ENCODE data around the gene CMYA5. TPM values are rescaled to one million over a fixed set of nuclear protein-coding genes. Genes with fewer than 3 reads are reported as not detected.

Gene CMYA5
- total and polyA plus RNA-seq, 9 of the 15 experiments (the other 6 are each of a cell fraction or from before 2014, with no cell fraction given) = 0.18 to 1.1 (median 0.32) TPM

- TF ChIP-seq CEBPG (CRISPR knock-in tag; IDR thresholded peaks at IDR 0.05) (no peak), CEBPG (tag; conservative IDR thresholded peaks at IDR 0.05 in 1 of 2, IDR thresholded peaks at IDR 0.05 in 1 of 2) (peak; percentile 37 to 38; a peak in 3 of 4 replicates), CEBPB (tag; IDR thresholded peaks at IDR 0.05) (peak; percentile 86), CTCF (IDR thresholded peaks at IDR 0.05 in 2 of 3, conservative IDR thresholded peaks at IDR 0.05 in 1 of 3; ENCODE audit: insufficient read depth in 2 of 3, low read depth in 1 of 3, low read length in 3 of 3) (peak; percentile 58 to 73 (median 68)), POLR2B (IDR thresholded peaks at IDR 0.05; ENCODE audit: low read depth, partially characterized antibody) (no peak), KAT7 (CRISPR knock-in tag; IDR thresholded peaks at IDR 0.05; ENCODE audit: borderline replicate concordance) (no peak)
Measured at GRCh38 chr5:79702606-79703380, 13.2 kb downstream of the CMYA5 start (continued).

GRCh38 chr5:79703381-79703645 is 13.7 kb downstream of the CMYA5 start:
- in situ Hi-C loops (cut with MboI) = no loop called here
- no peaks in the 10 kb centered on the region for H3K4me1 ChIP-seq (replicated peaks in 1 of 2; ENCODE audit: control insufficient read depth in 2 of 2, insufficient read depth in 2 of 2, low read length in 2 of 2)
- H3K9me1 ChIP-seq (ENCODE audit: control insufficient read depth, insufficient read depth, low read length) = no peaks in the 10 kb centered on the region
- H3K36me3 ChIP-seq (ENCODE audit: control insufficient read depth, insufficient read depth, low read length) = no peaks in the 10 kb centered on the region
- no peaks in the 10 kb centered on the region for H3K27me3 ChIP-seq (ENCODE audit: control insufficient read depth in 2 of 2, insufficient read depth in 2 of 2, low read length in 2 of 2)
- no TSS peak for BruUV-seq (replicated peaks)
- no peaks in the 10 kb centered on the region for H3K79me2 ChIP-seq (ENCODE audit: control insufficient read depth, insufficient read depth, low read length)
- intact Hi-C loops (cut with micrococcal nuclease) = loop anchor here (2.0 kb wide), 1 partner anchor 155 kb away; no protein-coding TSS in a partner anchor
- H3K9me3 ChIP-seq (replicated peaks; ENCODE audit: control insufficient read depth, insufficient read depth, low read depth, low read length) = no peaks in the 10 kb centered on the region
- H3K4me3 ChIP-seq = no peak overlapping the region
- 14% methylated on average over 1 of the region's 1 CpG for WGBS (ENCODE audit: insufficient coverage, low coverage, missing lambda C conversion rate)
- no peak overlapping the region for H2AFZ ChIP-seq (ENCODE audit: low read depth, low read length)
- H3K27ac ChIP-seq (ENCODE audit: extremely low read depth, low read depth, low read length) = no peak overlapping the region
- no peaks in the 10 kb centered on the region for H4K20me1 ChIP-seq (replicated peaks; ENCODE audit: control insufficient read depth, insufficient read depth, low read length)
- ChIA-PET CTCF (ENCODE audit: low intra/inter-chr PET ratio) (no interaction called here), POLR2A (interaction anchor here (1.4 kb wide), 1 partner anchor 14 kb away, joined by 3 read pairs; the partner anchor contains the start of gene CMYA5)
- no peak overlapping the region for H3K4me2 ChIP-seq (ENCODE audit: insufficient read depth, low read length)
- H3K9ac ChIP-seq (ENCODE audit: insufficient read depth in 1 of 2, low read depth in 2 of 2, low read length in 2 of 2) = no peak overlapping the region
- DNase-seq (ENCODE audit: extremely low read depth in 1 of 4, low spot score in 3 of 4) (no peak), FAIRE-seq (no peak), ATAC-seq (no peak)
- TF ChIP-seq NCOA1 (IDR thresholded peaks at IDR 0.05; ENCODE audit: low read depth) = no peak
- no peak for TF ChIP-seq EWSR1 (IDR thresholded peaks at IDR 0.05; ENCODE audit: borderline replicate concordance, low read depth, partially characterized antibody)
- TF ChIP-seq RBFOX2 (IDR thresholded peaks at IDR 0.05; ENCODE audit: low read depth, low read length) = no peak
- TF ChIP-seq IRF1 (CRISPR knock-in tag; IDR thresholded peaks at IDR 0.05; ENCODE audit: borderline replicate concordance) = no peak
- TF ChIP-seq TAF1 (IDR thresholded peaks at IDR 0.05; ENCODE audit: control insufficient read depth, extremely low read depth, insufficient read depth, low read length, severe bottlenecking) = no peak
- TF ChIP-seq ZNF217 (CRISPR knock-in tag; IDR thresholded peaks at IDR 0.05) = no peak
- no peak for TF ChIP-seq HSF4 (CRISPR knock-in tag; IDR thresholded peaks at IDR 0.05; ENCODE audit: borderline replicate concordance)
- TF ChIP-seq TFE3 (CRISPR knock-in tag; IDR thresholded peaks at IDR 0.05) = no peak
- TF ChIP-seq TCF7 (IDR thresholded peaks at IDR 0.05; ENCODE audit: borderline replicate concordance) = no peak

Data from K562 (cell line).